Spleen (tissue), 11 donors: ENCODE data around the gene CIDEC. TPM values are rescaled to one million over a fixed set of nuclear protein-coding genes. Genes with fewer than 3 reads are reported as not detected.

Source experiments
- DNase-seq: peaks from one replicate; pipeline ENCODE4 v3.0.0-alpha.2; 2020
- H3K27ac ChIP-seq, 8 donors: fragments of 200-600 bp; sonication (generic) in 7 of 8; 1 replicate in 4 of 8; 2 replicates in 4 of 8; pipeline versions ENCODE4 v1.5.0 to v1.8.0; 2016 to 2021; ENCODE audit warnings: inconsistent platforms in 4 of 8, mild to moderate bottlenecking in 4 of 8, moderate library complexity in 1 of 8
- H3K27me3 ChIP-seq, 7 donors: fragments of 200-600 bp; sonication (generic) in 6 of 7; replicated peaks in 1 of 7; 1 replicate in 4 of 7; 2 replicates in 3 of 7; pipeline versions ENCODE4 v1.5.0 to v1.8.0; 2016 to 2021; ENCODE audit warnings: inconsistent platforms in 3 of 7, mild to moderate bottlenecking in 1 of 7
- H3K36me3 ChIP-seq, 6 donors: fragments of 200-600 bp; sonication (generic) in 5 of 6; 1 replicate in 4 of 6; 2 replicates in 2 of 6; pipeline versions ENCODE4 v1.5.0 to v1.8.0; 2016 to 2021; ENCODE audit warnings: inconsistent platforms in 2 of 6
- H3K4me1 ChIP-seq, 6 donors: fragments of 200-600 bp; sonication (generic) in 5 of 6; 1 replicate in 3 of 6; 2 replicates in 3 of 6; pipeline versions ENCODE4 v1.5.0 to v1.8.0; 2016 to 2021; ENCODE audit warnings: inconsistent platforms in 3 of 6
- H3K4me3 ChIP-seq, 8 donors: fragments of 200-600 bp; sonication (generic) in 7 of 8; 1 replicate in 4 of 8; 2 replicates in 4 of 8; pipeline versions ENCODE4 v1.5.0 to v1.8.0; 2016 to 2021; ENCODE audit warnings: inconsistent platforms in 4 of 8, mild to moderate bottlenecking in 4 of 8, moderate library complexity in 2 of 8
- H3K9me3 ChIP-seq, 8 donors: fragments of 200-600 bp; sonication (generic) in 7 of 8; 1 replicate in 4 of 8; 2 replicates in 4 of 8; pipeline versions ENCODE4 v1.5.0 to v1.8.0; 2016 to 2021; ENCODE audit warnings: inconsistent platforms in 4 of 8
- CTCF ChIP-seq, 11 experiments: fragments of 200-600 bp in 7 of 11; fragments of 450-650 bp in 4 of 11; sonication (generic) in 4 of 11; IDR thresholded peaks in 8 of 11; conservative IDR thresholded peaks in 3 of 11; 1 replicate in 7 of 11; 2 replicates in 4 of 11; pipeline versions ENCODE4 v1.4.0 to v1.8.0; 2016 to 2021; ENCODE audit warnings: antibody characterized with exemption in 11 of 11, inconsistent platforms in 4 of 11, mild to moderate bottlenecking in 1 of 11
- POLR2A ChIP-seq, 3 donors: fragments of 450-650 bp; IDR thresholded peaks; one replicate each; pipeline ENCODE4 v1.5.1; 2017; ENCODE audit warnings: antibody characterized with exemption in 3 of 3, mild to moderate bottlenecking in 1 of 3
- POLR2AphosphoS5 ChIP-seq, 3 donors: sonication (generic); formaldehyde crosslinking; IDR thresholded peaks; one replicate each; pipeline ENCODE4 v1.5.1; 2017; ENCODE audit warnings: antibody characterized with exemption in 3 of 3
- WGBS, 5 donors: extraction: QIAGEN DNeasy Blood & Tissue Kit in 3 of 5; methylation state at CpG; one replicate each; pipeline versions ENCODE4 v1.1.5 to v1.1.7; 2013 to 2018; 5-methylcytosine and 5-hydroxymethylcytosine counted together
- intact Hi-C: fragments of 100-400 bp; cut with DNase I; formaldehyde crosslinking; loops from one replicate; pipeline ENCODE4 v1.15.0; 2023; ENCODE audit warnings: low total_unique reads
- polyA plus RNA-seq, 3 donors: library from polyadenylated mRNA; stranded (reverse); fragments of 200-250 nt; gene quantifications; one replicate each; pipeline ENCODE4 v1.2.1, GENCODE V29; 2013
- total RNA-seq, 7 donors: library from RNA; depleted of rRNA in 3 of 7; stranded (reverse); fragments of >200 nt in 3 of 7; fragmentation: NEBNext Ultra II Directional in 4 of 7; extraction: Animal tissue kit (Norgen Biotek cat#: 25700) in 4 of 7; gene quantifications; one replicate each; pipeline versions ENCODE4 v1.1.0 to v1.2.1, GENCODE V29; 2016 to 2021
- donor health status: healthy with polysubstance abuse.
- donor health status: DM: no; HTN: no; CAD: no; lungs with moderate emphysema.
- donor health status: DM: no; HTN: no; CAD: no.
- donor health status: Bipolar disorder and iron deficiency.
- donor health status: healthy.
- donor health status: DM: no; HTN: no; CAD: no.
- donor health status: DM: yes; HTN: yes; CAD: no.

Gene CIDEC
- total and polyA plus RNA-seq, 10 donors, result 0.13 to 0.24 TPM; not detected in 8

- DNase-seq, result peak; percentile 90
- TF ChIP-seq POLR2AphosphoS5 (IDR thresholded peaks at IDR 0.05) (peak; percentile 61 to 83 (median 71)), CTCF (IDR thresholded peaks at IDR 0.05 in 8 of 11, conservative IDR thresholded peaks at IDR 0.05 in 3 of 11) (no peak), POLR2A (IDR thresholded peaks at IDR 0.05) (peak in 1 of 3 donors; percentile 20)
- no peaks in the 10 kb centered on the region for H3K9me3 ChIP-seq
- peaks cover 10 to 59% (median 38%) of the 10 kb centered on the region in 6 donors for H3K4me1 ChIP-seq
- intact Hi-C loops, result no loop called here
- H3K27ac ChIP-seq, result peak within 1 kb of the TSS; percentile 53 to 86 (median 80)
- H3K27me3 ChIP-seq, result peaks cover 0 to 22% (median 0%) of the 10 kb centered on the region in 7 donors
- H3K4me3 ChIP-seq, result peak within 1 kb of the TSS; percentile 47 to 84 (median 56)
- H3K36me3 ChIP-seq, result peaks cover 0 to 7% (median 0%) of the 10 kb centered on the region in 6 donors
- 22 to 33% (median 29%) methylated on average over 16 to 19 of the region's 19 CpGs for WGBS, 5 donors
Measured at GRCh38 chr3:9916734-9917680, 37.0 kb upstream of the CIDEC start, which contains the start of gene IL17RC. Gene IL17RC (plus strand): TSS chr3:9917098. CDS start chr3:9917316, 218 bp downstream.

GRCh38 chr3:9916346-9916733 is 36.3 kb upstream of the CIDEC start:
- H3K27ac ChIP-seq, result peak overlapping the region in 7 of 8 donors; percentile 78 to 86 (median 81)
- DNase-seq, result peak; percentile 59
- TF ChIP-seq POLR2AphosphoS5 (IDR thresholded peaks at IDR 0.05), result no peak
- TF ChIP-seq CTCF (IDR thresholded peaks at IDR 0.05 in 8 of 11, conservative IDR thresholded peaks at IDR 0.05 in 3 of 11), result no peak
- no peak for TF ChIP-seq POLR2A (IDR thresholded peaks at IDR 0.05)
- H3K9me3 ChIP-seq, result no peaks in the 10 kb centered on the region
- peak overlapping the region; percentile 31 to 84 (median 46) for H3K4me3 ChIP-seq
- peaks cover 0 to 7% (median 0%) of the 10 kb centered on the region in 6 donors for H3K36me3 ChIP-seq
- intact Hi-C loops, result no loop called here
- H3K27me3 ChIP-seq, result peaks cover 0 to 22% (median 0%) of the 10 kb centered on the region in 7 donors
- H3K4me1 ChIP-seq, result peaks cover 10 to 62% (median 38%) of the 10 kb centered on the region in 6 donors
- WGBS, 5 donors, result 54 to 70% (median 59%) methylated on average over 7 of the region's 7 CpGs

GRCh38 chr3:9915254-9916141 is 35.4 kb upstream of the CIDEC start:
- Histone ChIP-seq H3K36me3 (peaks cover 0 to 4% (median 0%) of the 10 kb centered on the region in 6 donors), H3K27ac (peak overlapping the region; percentile 53 to 86 (median 80)), H3K4me1 (peaks cover 10 to 62% (median 38%) of the 10 kb centered on the region in 6 donors), H3K9me3 (no peaks in the 10 kb centered on the region), H3K27me3 (peaks cover 0 to 22% (median 0%) of the 10 kb centered on the region in 7 donors), H3K4me3 (peak overlapping the region; percentile 47 to 84 (median 56))
- DNase-seq, result peak; percentile 89
- intact Hi-C loops, result no loop called here
- TF ChIP-seq POLR2A (IDR thresholded peaks at IDR 0.05) (no peak), CTCF (IDR thresholded peaks at IDR 0.05 in 8 of 11, conservative IDR thresholded peaks at IDR 0.05 in 3 of 11) (peak in 5 of 11 experiments; percentile 21 to 50 (median 38)), POLR2AphosphoS5 (IDR thresholded peaks at IDR 0.05) (peak; percentile 23 to 68 (median 63))
- 0 to 4% (median 1%) methylated on average over 12 to 99 of the region's 99 CpGs for WGBS, 5 donors
